HepG2 (cell line): ENCODE measurements around the gene ARID5B. TPM values are rescaled to one million over a fixed set of nuclear protein-coding genes. Genes with fewer than 3 reads are reported as not detected.

ENCODE experiments used
- ATAC-seq: fragments of 200-7000 bp; cut with Tn5 transposase; 3 replicates; pipeline ENCODE4 v1.9.1; 2020; ENCODE audit warnings: mild to moderate bottlenecking, moderate library complexity
- BruUV-seq: library from RNA; stranded (reverse); fragments of 400-500 nt; replicated peaks from 2 replicates; lab custom pipeline; 2021; lab: Mats Ljungman, UMichigan
- CTCF ChIA-PET: fragments of 300-600 bp; formaldehyde crosslinking; extraction: SDS; loops from one replicate; lab custom pipeline; 2021; ENCODE audit warnings: low total read pairs, inconsistent platforms, low intra/inter-chr PET ratio; lab: Yijun Ruan, JAX
- POLR2A ChIA-PET: fragments of 350-600 bp; sonication (Branson Sonifier 250); formaldehyde crosslinking; loops from one replicate; lab custom pipeline; 2020; ENCODE audit warnings: antibody characterized with exemption, inconsistent platforms; lab: Yijun Ruan, JAX
- DNase-seq: peaks from one replicate; pipeline ENCODE4 v3.0.0-alpha.2; 2015; ENCODE audit warnings: low spot score
- FAIRE-seq: peaks from 3 replicates; lab custom pipeline; 2011; peaks lifted over from hg19 to GRCh38; lab: Jason Lieb, UNC
- H2AFZ ChIP-seq: one replicate; pipeline ENCODE4 v1.6.1; 2011; ENCODE audit warnings: low read length, inconsistent platforms
- H3K27ac ChIP-seq: fragments of 300-600 bp; 3 replicates; pipeline ENCODE4 v1.8.0; 2011; ENCODE audit warnings: mixed run types, mild to moderate bottlenecking, mixed read lengths, low read length, inconsistent platforms; ENCODE audit not compliant: insufficient read depth; ENCODE audit errors: extremely low read length
- H3K27me3 ChIP-seq, 2 experiments: fragments of 200-600 bp in 1 of 2; 2 replicates in 1 of 2; 3 replicates in 1 of 2; pipeline versions ENCODE4 v1.6.0 to v1.8.0; 2011; ENCODE audit warnings: low read length in 2 of 2, mild to moderate bottlenecking in 2 of 2, moderate library complexity in 2 of 2, inconsistent platforms in 1 of 2; ENCODE audit not compliant: insufficient read depth in 2 of 2, control insufficient read depth in 1 of 2
- H3K36me3 ChIP-seq, 2 experiments: fragments of 200-600 bp in 1 of 2; replicated peaks in 1 of 2; 2 replicates in 1 of 2; 3 replicates in 1 of 2; pipeline versions ENCODE4 v1.5.1 to v1.8.0; 2011; ENCODE audit warnings: low read length in 2 of 2, inconsistent platforms in 1 of 2; ENCODE audit not compliant: insufficient read depth in 2 of 2, control insufficient read depth in 1 of 2
- H3K4me1 ChIP-seq: 2 replicates; pipeline ENCODE4 v1.5.1; 2012; ENCODE audit warnings: low read length, inconsistent platforms; ENCODE audit not compliant: insufficient read depth
- H3K4me2 ChIP-seq: 2 replicates; pipeline ENCODE4 v1.6.0; 2011; ENCODE audit warnings: low read depth, low read length, inconsistent platforms
- H3K4me3 ChIP-seq, 3 experiments: fragments of 200-600 bp in 1 of 3; sonication (generic), shearing (Covaris generic) in 1 of 3; replicated peaks in 1 of 3; 2 replicates each; pipeline ENCODE4 v1.5.1; 2011 to 2016; ENCODE audit warnings: low read length in 3 of 3, inconsistent platforms in 2 of 3, low read depth in 2 of 3, mild to moderate bottlenecking in 2 of 3, control low read depth in 1 of 3, mixed read lengths in 1 of 3; ENCODE audit not compliant: insufficient read depth in 1 of 3
- H3K79me2 ChIP-seq: one replicate; pipeline ENCODE4 v1.6.1; 2011; ENCODE audit warnings: low read length, inconsistent platforms; ENCODE audit not compliant: insufficient read depth
- H3K9ac ChIP-seq: 2 replicates; pipeline ENCODE4 v1.6.0; 2011; ENCODE audit warnings: mild to moderate bottlenecking, low read depth, low read length, inconsistent platforms; ENCODE audit not compliant: insufficient read depth
- H3K9me3 ChIP-seq: 2 replicates; pipeline ENCODE4 v1.5.1; 2012; ENCODE audit warnings: mild to moderate bottlenecking, low read length
- H4K20me1 ChIP-seq: 2 replicates; pipeline ENCODE4 v1.6.0; 2011; ENCODE audit warnings: inconsistent platforms, mild to moderate bottlenecking, low read length, moderate library complexity; ENCODE audit not compliant: insufficient read depth
- ETV5 ChIP-seq: IDR thresholded peaks from 2 replicates; pipeline ENCODE4 v1.6.1; 2018; ENCODE audit warnings: missing biosample characterization, missing genetic modification reagents, inconsistent platforms, borderline replicate concordance
- MIER3 ChIP-seq: IDR thresholded peaks from 2 replicates; pipeline ENCODE4 v1.6.1; 2016; ENCODE audit warnings: missing compliant biosample characterization, borderline replicate concordance
- STAG1 ChIP-seq: sonication (generic); formaldehyde crosslinking; IDR thresholded peaks from 2 replicates; pipeline ENCODE4 v1.4.0; 2020; ENCODE audit warnings: missing genetic modification reagents
- ZNF670 ChIP-seq: sonication (generic); formaldehyde crosslinking; IDR thresholded peaks from 2 replicates; pipeline ENCODE4 v1.8.0; 2022; ENCODE audit warnings: mild to moderate bottlenecking, missing genetic modification reagents, borderline replicate concordance
- ZNF678 ChIP-seq: sonication (generic); formaldehyde crosslinking; IDR thresholded peaks from 2 replicates; pipeline ENCODE4 v1.4.0; 2020; ENCODE audit warnings: mild to moderate bottlenecking, missing genetic modification reagents
- WGBS: methylation state at CpG from one replicate; pipeline ENCODE4 v1.1.6; 2017; ENCODE audit warnings: low lambda C conversion rate; 5-methylcytosine and 5-hydroxymethylcytosine counted together
- in situ Hi-C: cut with HindIII; loops from 2 replicates; pipeline ENCODE4 v1.10.0; 2017; ENCODE audit warnings: low pct_unique_long_range_greater_than_20kb; ENCODE audit not compliant: extremely low pct_ligation_motif_present
- intact Hi-C: fragments of 100-400 bp; cut with micrococcal nuclease; formaldehyde crosslinking; loops from one replicate; pipeline ENCODE4 v1.10.0; 2022; ENCODE audit not compliant: unreplicated experiment
- polyA plus RNA-seq, 8 experiments: library from polyadenylated mRNA; depleted of rRNA in 3 of 8; stranded (reverse) in 7 of 8; unstranded in 1 of 8; fragments of >200 nt; fragmentation: Illumina TruSeq in 4 of 8; extraction: Trizol in 4 of 8; gene quantifications; 2 replicates each; pipeline versions ENCODE4 v1.2.1 to v1.2.3, GENCODE V29; 2011 to 2016; ENCODE audit warnings: low read depth in 4 of 8, missing spikeins in 1 of 8, mixed read lengths in 1 of 8; ENCODE audit not compliant: insufficient read depth in 1 of 8
- total RNA-seq, 5 experiments: library from RNA; depleted of rRNA; stranded (reverse); fragments of >200 nt; fragmentation: Illumina TruSeq; extraction: Trizol; gene quantifications; 2 replicates each; pipeline ENCODE4 v1.2.3, GENCODE V29; 2016; ENCODE audit warnings: low read depth in 1 of 5
- TF ChIP-seq, protein P1 (sequence below): IDR thresholded peaks from 2 replicates; pipeline ENCODE4 v1.6.1; 2012; ENCODE audit warnings: low read depth, low read length, improper control_type of control experiment
- TF ChIP-seq, protein P2 (sequence below): IDR thresholded peaks from 2 replicates; pipeline ENCODE4 v1.6.1; 2016; ENCODE audit warnings: missing biosample characterization, missing genetic modification reagents, low read depth
- TF ChIP-seq, protein P3 (sequence below): sonication (generic); formaldehyde crosslinking; IDR thresholded peaks from 2 replicates; pipeline ENCODE4 v1.5.0; 2020; ENCODE audit warnings: missing genetic modification reagents, mild to moderate bottlenecking, borderline replicate concordance
- TF ChIP-seq, protein P4 (sequence below), 2 experiments: sonication (generic) in 1 of 2; formaldehyde crosslinking in 1 of 2; IDR thresholded peaks; 2 replicates each; pipeline versions ENCODE4 v1.4.0 to v1.6.1; 2018 to 2020; ENCODE audit warnings: missing genetic modification reagents in 2 of 2, borderline replicate concordance in 1 of 2, low read depth in 1 of 2, mild to moderate bottlenecking in 1 of 2, missing biosample characterization in 1 of 2

Gene ARID5B
- total and polyA plus RNA-seq, 2 of the 13 experiments (the other 11 are each of a cell fraction or from before 2014, with no cell fraction given) = 6.2 to 21.1 TPM

DNA sequence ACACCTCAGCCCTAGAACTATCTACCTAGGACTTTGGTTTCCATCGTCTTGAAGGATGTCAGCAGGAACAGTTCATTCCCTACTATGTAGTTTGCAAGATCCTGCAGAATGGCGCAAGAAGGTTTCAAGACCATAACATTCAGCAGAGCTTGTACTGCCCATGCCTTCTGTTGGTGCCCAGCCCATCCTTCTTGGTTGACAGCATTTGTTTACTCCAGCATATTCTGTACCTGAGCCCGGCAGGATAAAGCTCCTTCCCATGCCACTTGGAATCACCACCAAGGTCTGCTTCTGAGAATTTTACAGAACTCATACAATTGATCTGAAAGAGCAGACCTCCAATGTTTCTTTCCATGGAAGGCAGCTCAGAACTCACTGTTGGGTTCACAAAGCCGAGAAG lies 150.8 kb downstream of the ARID5B start:
- ChIA-PET CTCF (no interaction called here), POLR2A (interaction anchor here (7.9 kb wide), 1 partner anchor 43 kb away, joined by 156 read pairs; no protein-coding TSS in a partner anchor)
- H3K36me3 ChIP-seq = peaks cover 18 to 39% of the 10 kb centered on the region in 2 experiments
- H3K9me3 ChIP-seq = no peaks in the 10 kb centered on the region
- intact Hi-C loops (no loop called here), in situ Hi-C loops (no loop called here)
- H3K27ac ChIP-seq = no peak overlapping the region
- peaks cover 19% of the 10 kb centered on the region for H4K20me1 ChIP-seq
- FAIRE-seq (no peak), ATAC-seq (no peak), DNase-seq (no peak)
- 99% methylated on average over 4 of the region's 4 CpGs for WGBS
- H3K4me3 ChIP-seq = no peak overlapping the region
- peak overlapping the region; percentile 81 for H3K4me2 ChIP-seq
- H3K9ac ChIP-seq = no peak overlapping the region
- H3K27me3 ChIP-seq = no peaks in the 10 kb centered on the region; a peak in 1 of 5 replicates
- H3K4me1 ChIP-seq = peaks cover 86% of the 10 kb centered on the region
- BruUV-seq = no TSS peak
- no peak overlapping the region for H2AFZ ChIP-seq
- TF ChIP-seq, protein P1, sequence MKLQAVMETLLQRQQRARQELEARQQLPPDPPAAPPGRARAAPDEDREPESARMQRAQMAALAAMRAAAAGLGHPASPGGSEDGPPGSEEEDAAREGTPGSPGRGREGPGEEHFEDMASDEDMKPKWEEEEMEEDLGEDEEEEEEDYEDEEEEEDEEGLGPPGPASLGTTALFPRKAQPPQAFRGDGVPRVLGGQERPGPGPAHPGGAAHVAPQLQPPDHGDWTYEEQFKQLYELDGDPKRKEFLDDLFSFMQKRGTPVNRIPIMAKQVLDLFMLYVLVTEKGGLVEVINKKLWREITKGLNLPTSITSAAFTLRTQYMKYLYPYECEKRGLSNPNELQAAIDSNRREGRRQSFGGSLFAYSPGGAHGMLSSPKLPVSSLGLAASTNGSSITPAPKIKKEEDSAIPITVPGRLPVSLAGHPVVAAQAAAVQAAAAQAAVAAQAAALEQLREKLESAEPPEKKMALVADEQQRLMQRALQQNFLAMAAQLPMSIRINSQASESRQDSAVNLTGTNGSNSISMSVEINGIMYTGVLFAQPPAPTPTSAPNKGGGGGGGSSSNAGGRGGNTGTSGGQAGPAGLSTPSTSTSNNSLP = no peak
- TF ChIP-seq, protein P2, sequence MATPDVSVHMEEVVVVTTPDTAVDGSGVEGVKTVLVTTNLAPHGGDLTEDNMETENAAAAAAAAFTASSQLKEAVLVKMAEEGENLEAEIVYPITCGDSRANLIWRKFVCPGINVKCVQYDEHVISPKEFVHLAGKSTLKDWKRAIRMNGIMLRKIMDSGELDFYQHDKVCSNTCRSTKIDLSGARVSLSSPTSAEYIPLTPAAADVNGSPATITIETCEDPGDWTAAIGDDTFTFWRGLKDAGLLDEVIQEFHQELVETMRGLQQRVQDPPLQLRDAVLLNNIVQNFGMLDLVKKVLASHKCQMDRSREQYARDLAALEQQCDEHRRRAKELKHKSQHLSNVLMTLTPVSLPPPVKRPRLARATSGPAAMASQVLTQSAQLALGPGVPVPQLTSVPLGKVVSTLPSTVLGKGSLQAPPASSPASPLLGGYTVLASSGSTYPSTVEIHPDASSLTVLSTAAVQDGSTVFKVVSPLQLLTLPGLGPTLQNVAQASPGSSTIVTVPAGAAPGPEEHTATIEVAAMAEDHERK (CRISPR knock-in tag) = no peak
- TF ChIP-seq MIER3 (CRISPR knock-in tag) (no peak), ZNF678 (CRISPR knock-in tag) (no peak), ETV5 (no peak), STAG1 (CRISPR knock-in tag) (no peak), ZNF670 (no peak)
- TF ChIP-seq, protein P3, sequence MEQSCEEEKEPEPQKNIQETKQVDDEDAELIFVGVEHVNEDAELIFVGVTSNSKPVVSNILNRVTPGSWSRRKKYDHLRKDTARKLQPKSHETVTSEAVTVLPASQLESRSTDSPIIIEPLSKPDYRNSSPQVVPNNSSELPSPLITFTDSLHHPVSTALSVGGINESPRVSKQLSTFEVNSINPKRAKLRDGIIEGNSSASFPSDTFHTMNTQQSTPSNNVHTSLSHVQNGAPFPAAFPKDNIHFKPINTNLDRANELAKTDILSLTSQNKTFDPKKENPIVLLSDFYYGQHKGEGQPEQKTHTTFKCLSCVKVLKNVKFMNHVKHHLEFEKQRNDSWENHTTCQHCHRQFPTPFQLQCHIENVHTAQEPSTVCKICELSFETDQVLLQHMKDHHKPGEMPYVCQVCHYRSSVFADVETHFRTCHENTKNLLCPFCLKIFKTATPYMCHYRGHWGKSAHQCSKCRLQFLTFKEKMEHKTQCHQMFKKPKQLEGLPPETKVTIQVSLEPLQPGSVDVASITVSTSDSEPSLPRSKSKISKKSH = no peak
- TF ChIP-seq, protein P4, sequence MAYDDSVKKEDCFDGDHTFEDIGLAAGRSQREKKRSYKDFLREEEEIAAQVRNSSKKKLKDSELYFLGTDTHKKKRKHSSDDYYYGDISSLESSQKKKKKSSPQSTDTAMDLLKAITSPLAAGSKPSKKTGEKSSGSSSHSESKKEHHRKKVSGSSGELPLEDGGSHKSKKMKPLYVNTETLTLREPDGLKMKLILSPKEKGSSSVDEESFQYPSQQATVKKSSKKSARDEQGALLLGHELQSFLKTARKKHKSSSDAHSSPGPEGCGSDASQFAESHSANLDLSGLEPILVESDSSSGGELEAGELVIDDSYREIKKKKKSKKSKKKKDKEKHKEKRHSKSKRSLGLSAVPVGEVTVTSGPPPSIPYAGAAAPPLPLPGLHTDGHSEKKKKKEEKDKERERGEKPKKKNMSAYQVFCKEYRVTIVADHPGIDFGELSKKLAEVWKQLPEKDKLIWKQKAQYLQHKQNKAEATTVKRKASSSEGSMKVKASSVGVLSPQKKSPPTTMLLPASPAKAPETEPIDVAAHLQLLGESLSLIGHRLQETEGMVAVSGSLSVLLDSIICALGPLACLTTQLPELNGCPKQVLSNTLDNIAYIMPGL (CRISPR knock-in tag; IDR thresholded peaks at IDR 0.05; ENCODE audit: borderline replicate concordance in 1 of 2, low read depth in 1 of 2) = no peak
- TF ChIP-seq, all 625 proteins: peak for 0
- peaks cover 80% of the 10 kb centered on the region for H3K79me2 ChIP-seq
